ENCODE measurements around the gene EIF3M. TPM values are rescaled to one million over a fixed set of nuclear protein-coding genes. Genes with fewer than 3 reads are reported as not detected.

EIF3M gene
- total and polyA plus RNA-seq, 2 donors (not counting 1 experiment from before 2014, with no cell fraction given), result 240 to 491 TPM

GRCh38 chr11:32571039-32571438, 12.6 kb upstream of the EIF3M start:
- no peaks in the 10 kb centered on the region for H3K36me3 ChIP-seq (ENCODE audit: control insufficient read depth, insufficient read depth, low read length)
- DNase-seq (ENCODE audit: low read depth in 2 of 2), result no peak
- H3K4me1 ChIP-seq (ENCODE audit: control insufficient read depth, extremely low read depth, insufficient read depth, low read length), result no peaks in the 10 kb centered on the region
- no peaks in the 10 kb centered on the region for H3K79me2 ChIP-seq (ENCODE audit: control insufficient read depth, insufficient read depth, low read length)
- H3K4me2 ChIP-seq (ENCODE audit: extremely low read depth, insufficient read depth, low read length), result no peak overlapping the region
- no peaks in the 10 kb centered on the region for H3K9me3 ChIP-seq (ENCODE audit: control insufficient read depth, insufficient read depth, low read depth, low read length)
- no peak overlapping the region for H3K9ac ChIP-seq (ENCODE audit: insufficient read depth, low read length)
- no peak overlapping the region for H2AFZ ChIP-seq (ENCODE audit: low read length)
- no peak overlapping the region for H3K27ac ChIP-seq (ENCODE audit: insufficient read depth, low read length)
- no peak overlapping the region for H3K4me3 ChIP-seq (replicated peaks in 1 of 4; ENCODE audit: control extremely low read depth in 1 of 4, insufficient read depth in 1 of 4, low read depth in 3 of 4, low read length in 4 of 4)
- H4K20me1 ChIP-seq (ENCODE audit: control insufficient read depth, extremely low read depth, insufficient read depth, low read length), result no peaks in the 10 kb centered on the region
- TF ChIP-seq EZH2 (IDR thresholded peaks at IDR 0.05; ENCODE audit: low read length, missing control alignments), result no peak
- TF ChIP-seq CTCF (conservative IDR thresholded peaks at IDR 0.05 in 1 of 2, IDR thresholded peaks at IDR 0.05 in 1 of 2; ENCODE audit: low read depth in 1 of 2, low read length in 2 of 2), result no peak
- H3K27me3 ChIP-seq (ENCODE audit: control insufficient read depth, insufficient read depth, low read length), result peaks cover 3% of the 10 kb centered on the region

- H3K4me3 ChIP-seq (replicated peaks in 1 of 4; ENCODE audit: control extremely low read depth in 1 of 4, insufficient read depth in 1 of 4, low read depth in 3 of 4, low read length in 4 of 4), result no peak overlapping the region
- no peak overlapping the region for H3K4me2 ChIP-seq (ENCODE audit: extremely low read depth, insufficient read depth, low read length)
- TF ChIP-seq CTCF (conservative IDR thresholded peaks at IDR 0.05 in 1 of 2, IDR thresholded peaks at IDR 0.05 in 1 of 2; ENCODE audit: low read depth in 1 of 2, low read length in 2 of 2), result no peak
- no peak for TF ChIP-seq EZH2 (IDR thresholded peaks at IDR 0.05; ENCODE audit: low read length, missing control alignments)
- peaks cover 3% of the 10 kb centered on the region for H3K27me3 ChIP-seq (ENCODE audit: control insufficient read depth, insufficient read depth, low read length)
- H3K36me3 ChIP-seq (ENCODE audit: control insufficient read depth, insufficient read depth, low read length), result no peaks in the 10 kb centered on the region
- H3K9ac ChIP-seq (ENCODE audit: insufficient read depth, low read length), result no peak overlapping the region
- H3K4me1 ChIP-seq (ENCODE audit: control insufficient read depth, extremely low read depth, insufficient read depth, low read length), result no peaks in the 10 kb centered on the region
- no peak overlapping the region for H3K27ac ChIP-seq (ENCODE audit: insufficient read depth, low read length)
- no peaks in the 10 kb centered on the region for H4K20me1 ChIP-seq (ENCODE audit: control insufficient read depth, extremely low read depth, insufficient read depth, low read length)
- H3K79me2 ChIP-seq (ENCODE audit: control insufficient read depth, insufficient read depth, low read length), result no peaks in the 10 kb centered on the region
- DNase-seq (ENCODE audit: low read depth in 2 of 2), result no peak
- no peaks in the 10 kb centered on the region for H3K9me3 ChIP-seq (ENCODE audit: control insufficient read depth, insufficient read depth, low read depth, low read length)
- no peak overlapping the region for H2AFZ ChIP-seq (ENCODE audit: low read length)
Measured at GRCh38 chr11:32573228-32573627, 10.4 kb upstream of the EIF3M start.

- Histone ChIP-seq H3K4me3 (replicated peaks in 1 of 4; ENCODE audit: control extremely low read depth in 1 of 4, insufficient read depth in 1 of 4, low read depth in 3 of 4, low read length in 4 of 4) (no peak overlapping the region), H3K4me1 (ENCODE audit: control insufficient read depth, extremely low read depth, insufficient read depth, low read length) (no peaks in the 10 kb centered on the region), H4K20me1 (ENCODE audit: control insufficient read depth, extremely low read depth, insufficient read depth, low read length) (no peaks in the 10 kb centered on the region), H3K27ac (ENCODE audit: insufficient read depth, low read length) (no peak overlapping the region), H3K27me3 (ENCODE audit: control insufficient read depth, insufficient read depth, low read length) (peaks cover 3% of the 10 kb centered on the region), H3K36me3 (ENCODE audit: control insufficient read depth, insufficient read depth, low read length) (no peaks in the 10 kb centered on the region), H3K9me3 (ENCODE audit: control insufficient read depth, insufficient read depth, low read depth, low read length) (no peaks in the 10 kb centered on the region), H3K4me2 (ENCODE audit: extremely low read depth, insufficient read depth, low read length) (no peak overlapping the region), H3K9ac (ENCODE audit: insufficient read depth, low read length) (no peak overlapping the region), H3K79me2 (ENCODE audit: control insufficient read depth, insufficient read depth, low read length) (no peaks in the 10 kb centered on the region), H2AFZ (ENCODE audit: low read length) (no peak overlapping the region)
- DNase-seq (ENCODE audit: low read depth in 2 of 2), result no peak
- TF ChIP-seq CTCF (conservative IDR thresholded peaks at IDR 0.05 in 1 of 2, IDR thresholded peaks at IDR 0.05 in 1 of 2; ENCODE audit: low read depth in 1 of 2, low read length in 2 of 2), result no peak
- TF ChIP-seq EZH2 (IDR thresholded peaks at IDR 0.05; ENCODE audit: low read length, missing control alignments), result no peak
Measured at GRCh38 chr11:32574421-32574820, 9.2 kb upstream of the EIF3M start.
